Measurements from ENCODE around the gene WNK1. TPM values are rescaled to one million over a fixed set of nuclear protein-coding genes. Genes with fewer than 3 reads are reported as not detected.

Gene WNK1
- total RNA-seq, 1 donor from 2014 or later = 157 TPM

GRCh38 chr12:958588-959123 lies 206.3 kb downstream of the WNK1 start:
- Mint-ChIP-seq H3K9me3 (ENCODE audit: unreplicated experiment) (no peaks in the 10 kb centered on the region), H3K27me3 (ENCODE audit: low read depth, unreplicated experiment) (no peaks in the 10 kb centered on the region), H3K4me1 (ENCODE audit: low read depth, unreplicated experiment) (no peaks in the 10 kb centered on the region), H3K36me3 (ENCODE audit: low read depth, unreplicated experiment) (peaks cover 3% of the 10 kb centered on the region), H3K4me3 (ENCODE audit: unreplicated experiment) (no peak overlapping the region), H3K27ac (ENCODE audit: unreplicated experiment) (no peak overlapping the region)
- DNase-seq (ENCODE audit: low read depth) (peak; percentile 17), FAIRE-seq (no peak)
- Histone ChIP-seq H3K27ac (ENCODE audit: low read depth, low read length) (no peak overlapping the region), H3K9ac (ENCODE audit: low read length) (no peak overlapping the region), H3K4me1 (ENCODE audit: insufficient read depth, low read length) (peaks cover 9% of the 10 kb centered on the region), H3K9me3 (ENCODE audit: insufficient read depth, low read depth, low read length) (no peaks in the 10 kb centered on the region), H4K20me1 (ENCODE audit: insufficient read depth, low read length) (no peaks in the 10 kb centered on the region), H2AFZ (ENCODE audit: low read depth, low read length) (peak overlapping the region; percentile 2), H3K36me3 (ENCODE audit: insufficient read depth, low read length) (no peaks in the 10 kb centered on the region), H3K4me2 (ENCODE audit: low read length) (peak overlapping the region; percentile 8), H3K27me3 (ENCODE audit: insufficient read depth, low read length) (no peaks in the 10 kb centered on the region), H3K79me2 (ENCODE audit: insufficient read depth, low read length) (no peaks in the 10 kb centered on the region), H3K4me3 (ENCODE audit: insufficient read depth, low read depth, low read length) (no peak overlapping the region)
- TF ChIP-seq EZH2 (IDR thresholded peaks at IDR 0.05; ENCODE audit: insufficient read depth, low read length) = no peak
- TF ChIP-seq CTCF (IDR thresholded peaks at IDR 0.05; ENCODE audit: insufficient read depth, low read depth, low read length) = no peak

Other genes with a start within 250 kb of the WNK1 start
- gene NINJ2, start 89.1 kb upstream of the WNK1 start, total RNA-seq = not detected in 2 replicates
- gene RAD52, start 197.1 kb downstream of the WNK1 start, total RNA-seq = 11.7 and 12.4 TPM in 2 replicates
- gene ERC1, start 238.6 kb downstream of the WNK1 start, total RNA-seq = 60.2 and 67.1 TPM in 2 replicates

Data from astrocyte (in vitro differentiated cells and primary cell).